NK-92 treated with Interleukin-12 subunit alpha and Interleukin-12 subunit beta, amount 100 ng/mL, for 24 hours (cell line): ENCODE results near the gene COQ8B.

ENCODE experiments used
- DNase-seq: peaks from one replicate; lab custom pipeline; 2025; lab: John Stamatoyannopoulos, UW

The COQ8B gene

GRCh38 chr19:40717880-40718773 is 1.4 kb upstream of the COQ8B start:
- no peak for DNase-seq

- DNase-seq = no peak
Observed at GRCh38 chr19:40717325-40717879, 716 bp upstream of the COQ8B start.

- peak; percentile 18 for DNase-seq
Observed at GRCh38 chr19:40716031-40716481, 630 bp downstream of the COQ8B start.

- DNase-seq = peak; percentile 89
Observed at GRCh38 chr19:40714441-40715299, 2.0 kb downstream of the COQ8B start.

- no peak for DNase-seq
Observed at GRCh38 chr19:40713939-40714338, 2.7 kb downstream of the COQ8B start.

- DNase-seq = no peak
Observed at GRCh38 chr19:40709817-40710216, 6.9 kb downstream of the COQ8B start.

GRCh38 chr19:40707615-40708014 is 9.1 kb downstream of the COQ8B start:
- no peak for DNase-seq

GRCh38 chr19:40705950-40706619 is 10.6 kb downstream of the COQ8B start:
- no peak for DNase-seq

GRCh38 chr19:40705362-40705651 is 11.4 kb downstream of the COQ8B start:
- no peak for DNase-seq

GRCh38 chr19:40704491-40705361 is 12.0 kb downstream of the COQ8B start:
- no peak for DNase-seq

- no peak for DNase-seq
Observed at GRCh38 chr19:40703029-40703755, 13.5 kb downstream of the COQ8B start.

GRCh38 chr19:40702337-40703012 is 14.2 kb downstream of the COQ8B start:
- no peak for DNase-seq

- no peak for DNase-seq
Observed at GRCh38 chr19:40701758-40702157, 14.9 kb downstream of the COQ8B start.

GRCh38 chr19:40700083-40700482 is 16.6 kb downstream of the COQ8B start:
- DNase-seq = no peak

GRCh38 chr19:40697007-40697406 is 19.7 kb downstream of the COQ8B start:
- DNase-seq = no peak

GRCh38 chr19:40695881-40696280 is 20.8 kb downstream of the COQ8B start:
- no peak for DNase-seq

- DNase-seq = no peak
Observed at GRCh38 chr19:40693896-40694295, 22.8 kb downstream of the COQ8B start.

- DNase-seq = no peak
Observed at GRCh38 chr19:40693150-40693788, 23.4 kb downstream of the COQ8B start.

- no peak for DNase-seq
Observed at GRCh38 chr19:40692212-40692551, 24.5 kb downstream of the COQ8B start.
